Duodenal mucosa (tissue), 2 donors: Measurements from ENCODE around the gene ATF6B.

Experiments
- H3K27ac ChIP-seq: one replicate; pipeline ENCODE4 v1.7.0; 2013; ENCODE audit warnings: low read depth, low read length
- H3K27me3 ChIP-seq, 2 donors: one replicate each; pipeline ENCODE4 v1.7.0; 2013; ENCODE audit warnings: low read length in 2 of 2, control low read depth in 1 of 2; ENCODE audit not compliant: insufficient read depth in 2 of 2, control insufficient read depth in 1 of 2
- H3K36me3 ChIP-seq, 2 donors: one replicate each; pipeline ENCODE4 v1.7.0; 2013; ENCODE audit warnings: low read length in 2 of 2, control low read depth in 1 of 2; ENCODE audit not compliant: insufficient read depth in 2 of 2, control insufficient read depth in 1 of 2
- H3K4me1 ChIP-seq, 2 donors: one replicate each; pipeline ENCODE4 v1.7.0; 2013; ENCODE audit warnings: low read length in 2 of 2, control low read depth in 1 of 2; ENCODE audit not compliant: insufficient read depth in 2 of 2, control insufficient read depth in 1 of 2
- H3K4me3 ChIP-seq, 2 donors: one replicate each; pipeline ENCODE4 v1.7.0; 2013; ENCODE audit warnings: low read length in 2 of 2, low read depth in 1 of 2
- H3K9ac ChIP-seq, 2 donors: one replicate each; pipeline ENCODE4 v1.7.0; 2013; ENCODE audit warnings: low read length in 2 of 2, low read depth in 1 of 2
- H3K9me3 ChIP-seq, 2 donors: one replicate each; pipeline ENCODE4 v1.7.0; 2013; ENCODE audit warnings: low read length in 2 of 2, control low read depth in 1 of 2; ENCODE audit not compliant: control insufficient read depth in 1 of 2

Gene ATF6B

GRCh38 chr6:32092760-32093497 lies 35.1 kb downstream of the ATF6B start:
- H3K4me1 ChIP-seq = peaks cover 0 to 16% of the 10 kb centered on the region in 2 donors
- H3K36me3 ChIP-seq = no peaks in the 10 kb centered on the region
- H3K9ac ChIP-seq = no peak overlapping the region
- no peaks in the 10 kb centered on the region for H3K9me3 ChIP-seq
- no peak overlapping the region for H3K4me3 ChIP-seq
- peaks cover 34 to 35% of the 10 kb centered on the region in 2 donors for H3K27me3 ChIP-seq
- no peak overlapping the region for H3K27ac ChIP-seq

DNA sequence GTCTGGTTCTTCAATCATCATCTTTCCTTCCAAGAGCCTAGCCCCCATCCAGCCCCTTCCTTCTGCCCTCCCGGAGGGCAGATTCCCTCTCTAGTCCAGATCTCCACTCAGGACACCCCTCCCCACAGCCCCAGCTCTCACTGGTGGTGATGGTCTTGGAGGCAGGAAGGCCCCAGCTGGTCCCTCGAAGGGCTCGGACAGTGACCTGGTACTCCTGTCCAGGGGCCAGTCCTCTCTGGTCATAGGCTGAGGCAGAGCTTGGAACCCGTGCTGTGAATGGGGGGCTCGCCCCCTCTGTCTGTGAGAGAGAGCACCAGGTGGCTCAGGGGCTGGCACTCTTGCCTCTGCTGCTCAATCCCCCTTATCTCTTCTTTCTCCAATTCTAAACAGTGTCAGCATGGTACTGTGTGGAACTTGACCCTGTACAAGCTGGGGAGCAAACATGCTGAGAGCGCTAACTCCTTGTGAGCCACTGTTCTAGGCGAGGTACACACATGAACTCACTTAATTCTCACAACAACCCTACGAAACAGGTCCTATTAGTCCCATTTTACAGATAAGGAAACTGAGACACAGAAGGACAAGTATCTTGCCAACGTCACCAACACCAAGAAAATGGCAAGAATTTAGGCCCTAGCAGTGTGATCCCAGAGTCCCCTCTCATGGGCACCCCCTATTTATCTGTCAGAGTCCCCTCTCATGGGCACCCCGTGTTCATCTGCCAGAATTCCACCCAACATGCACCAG lies 38.8 kb downstream of the ATF6B start:
- Histone ChIP-seq H3K9me3 (no peaks in the 10 kb centered on the region), H3K4me1 (peaks cover 13 to 18% of the 10 kb centered on the region in 2 donors), H3K27me3 (no peaks in the 10 kb centered on the region), H3K9ac (no peak overlapping the region), H3K27ac (no peak overlapping the region), H3K4me3 (no peak overlapping the region), H3K36me3 (no peaks in the 10 kb centered on the region)

DNA sequence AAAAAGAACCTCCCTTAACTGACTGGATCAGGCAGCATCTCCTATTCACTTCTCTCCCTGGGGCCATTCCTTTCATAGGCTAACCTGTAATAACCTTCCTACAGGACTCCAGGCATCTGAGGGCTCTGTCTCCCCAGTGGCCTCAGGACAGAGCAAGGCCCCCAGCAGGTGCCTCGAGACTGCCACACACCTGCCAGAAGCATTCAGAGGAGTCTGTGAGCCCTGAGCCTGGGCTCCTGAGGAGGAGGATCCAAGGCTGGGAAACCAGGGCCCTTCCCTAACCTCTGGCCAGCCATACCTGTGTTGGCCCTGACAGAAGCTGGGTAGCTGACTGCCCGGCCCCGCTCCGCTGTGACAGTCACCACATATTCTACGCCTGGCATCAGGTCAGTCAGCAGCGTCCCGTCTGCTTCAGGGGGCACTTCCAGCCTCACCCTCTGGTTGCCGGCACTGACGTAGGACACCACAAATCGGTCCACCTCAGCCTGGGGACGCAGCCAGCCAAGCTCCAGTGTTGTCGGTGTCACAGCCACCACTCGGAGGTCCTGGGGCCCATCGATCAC lies 39.5 kb downstream of the ATF6B start:
- no peak overlapping the region for H3K9ac ChIP-seq
- H3K27me3 ChIP-seq = no peaks in the 10 kb centered on the region
- H3K36me3 ChIP-seq = no peaks in the 10 kb centered on the region
- H3K4me1 ChIP-seq = peaks cover 13 to 18% of the 10 kb centered on the region in 2 donors
- H3K9me3 ChIP-seq = no peaks in the 10 kb centered on the region
- H3K4me3 ChIP-seq = no peak overlapping the region
- H3K27ac ChIP-seq = no peak overlapping the region

DNA sequence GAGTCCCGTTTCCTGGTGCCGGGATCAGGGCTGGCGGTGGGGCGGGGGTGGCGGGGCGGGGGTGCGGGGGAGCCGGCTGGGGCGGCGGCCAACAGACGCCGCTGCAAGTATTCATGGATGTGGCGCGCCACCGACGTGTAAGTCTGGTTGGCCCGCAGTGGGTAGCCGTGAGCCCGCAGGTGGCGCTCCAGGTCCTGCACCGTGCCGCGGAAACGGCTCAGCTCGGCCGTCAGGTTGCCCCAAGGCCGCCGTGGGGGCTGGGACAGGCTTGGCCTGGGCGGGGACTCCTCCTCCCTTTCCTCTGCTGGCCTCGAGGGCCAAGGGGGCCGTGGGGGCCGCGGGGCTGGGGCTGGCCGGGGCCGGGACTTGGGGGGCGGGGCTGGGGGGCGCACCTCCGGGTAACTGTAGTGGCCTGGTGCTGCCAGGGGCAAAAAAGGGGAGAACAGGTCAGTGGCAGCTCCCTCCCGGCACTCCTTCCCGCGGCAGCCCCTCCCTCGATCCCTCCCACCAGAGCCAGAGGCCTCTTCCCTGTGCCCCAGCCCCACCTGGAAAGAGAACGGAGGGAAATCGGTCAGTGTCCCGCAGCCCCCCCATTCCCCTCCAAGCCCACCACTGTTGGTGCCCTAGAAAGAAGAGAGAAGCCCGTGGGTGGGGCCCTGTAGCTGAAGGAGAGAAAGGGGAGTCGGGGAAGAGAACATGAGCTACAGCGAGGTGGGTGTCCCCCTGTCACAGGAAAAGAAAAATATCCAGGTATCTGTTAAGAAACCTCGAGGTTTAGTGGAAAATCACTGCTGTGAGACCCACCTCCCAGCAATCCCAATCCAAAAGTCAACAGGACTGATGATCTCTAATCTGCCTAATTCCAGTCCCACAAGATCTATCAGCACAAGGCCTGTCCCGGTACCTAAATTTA lies 40.2 kb downstream of the ATF6B start:
- Histone ChIP-seq H3K27ac (no peak overlapping the region), H3K9ac (no peak overlapping the region), H3K36me3 (no peaks in the 10 kb centered on the region), H3K4me3 (no peak overlapping the region), H3K27me3 (no peaks in the 10 kb centered on the region), H3K4me1 (peaks cover 13 to 18% of the 10 kb centered on the region in 2 donors), H3K9me3 (no peaks in the 10 kb centered on the region)

GRCh38 chr6:32086661-32087573 lies 41.1 kb downstream of the ATF6B start:
- Histone ChIP-seq H3K27me3 (no peaks in the 10 kb centered on the region), H3K9me3 (no peaks in the 10 kb centered on the region), H3K4me1 (peaks cover 13 to 22% of the 10 kb centered on the region in 2 donors), H3K4me3 (no peak overlapping the region), H3K36me3 (no peaks in the 10 kb centered on the region), H3K27ac (no peak overlapping the region), H3K9ac (no peak overlapping the region)

GRCh38 chr6:32085759-32086459 lies 42.1 kb downstream of the ATF6B start:
- Histone ChIP-seq H3K4me1 (peaks cover 13 to 22% of the 10 kb centered on the region in 2 donors), H3K4me3 (peak overlapping the region in 1 of 2 donors; percentile 2), H3K27me3 (no peaks in the 10 kb centered on the region), H3K9me3 (no peaks in the 10 kb centered on the region), H3K27ac (no peak overlapping the region), H3K9ac (no peak overlapping the region), H3K36me3 (no peaks in the 10 kb centered on the region)

GRCh38 chr6:32084780-32085179 lies 43.3 kb downstream of the ATF6B start:
- H3K9ac ChIP-seq = no peak overlapping the region
- no peak overlapping the region for H3K27ac ChIP-seq
- H3K36me3 ChIP-seq = no peaks in the 10 kb centered on the region
- no peaks in the 10 kb centered on the region for H3K27me3 ChIP-seq
- H3K4me1 ChIP-seq = peaks cover 13 to 22% of the 10 kb centered on the region in 2 donors
- no peak overlapping the region for H3K4me3 ChIP-seq
- H3K9me3 ChIP-seq = no peaks in the 10 kb centered on the region

- Histone ChIP-seq H3K4me1 (peaks cover 13 to 22% of the 10 kb centered on the region in 2 donors), H3K4me3 (no peak overlapping the region), H3K36me3 (no peaks in the 10 kb centered on the region), H3K27me3 (no peaks in the 10 kb centered on the region), H3K9ac (no peak overlapping the region), H3K27ac (no peak overlapping the region), H3K9me3 (no peaks in the 10 kb centered on the region)
Observed at GRCh38 chr6:32083812-32084768, 44.0 kb downstream of the ATF6B start.
